HG02763 (cell line): ENCODE measurements around the gene ARMH3.
A peak's percentile ranks its signal among the peaks of the same experiment; 100 is the strongest.

ENCODE experiments used
- ATAC-seq: cut with Tn5 transposase; IDR thresholded peaks from one replicate; pipeline ENCODE4 v1.9.1; 2021; ENCODE audit warnings: mild to moderate bottlenecking, moderate library complexity; ENCODE audit not compliant: unreplicated experiment

Gene ARMH3, protein sequence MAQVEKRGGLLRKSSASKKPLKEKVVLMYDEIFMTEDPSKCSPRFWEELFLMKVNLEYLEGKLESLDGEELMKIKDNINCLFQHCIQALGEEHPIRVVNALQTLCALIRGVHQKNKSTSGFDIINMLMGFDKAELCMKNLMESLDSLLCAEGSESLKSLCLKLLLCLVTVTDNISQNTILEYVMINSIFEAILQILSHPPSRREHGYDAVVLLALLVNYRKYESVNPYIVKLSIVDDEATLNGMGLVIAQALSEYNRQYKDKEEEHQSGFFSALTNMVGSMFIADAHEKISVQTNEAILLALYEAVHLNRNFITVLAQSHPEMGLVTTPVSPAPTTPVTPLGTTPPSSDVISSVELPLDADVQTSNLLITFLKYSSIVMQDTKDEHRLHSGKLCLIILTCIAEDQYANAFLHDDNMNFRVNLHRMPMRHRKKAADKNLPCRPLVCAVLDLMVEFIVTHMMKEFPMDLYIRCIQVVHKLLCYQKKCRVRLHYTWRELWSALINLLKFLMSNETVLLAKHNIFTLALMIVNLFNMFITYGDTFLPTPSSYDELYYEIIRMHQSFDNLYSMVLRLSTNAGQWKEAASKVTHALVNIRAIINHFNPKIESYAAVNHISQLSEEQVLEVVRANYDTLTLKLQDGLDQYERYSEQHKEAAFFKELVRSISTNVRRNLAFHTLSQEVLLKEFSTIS

DNA sequence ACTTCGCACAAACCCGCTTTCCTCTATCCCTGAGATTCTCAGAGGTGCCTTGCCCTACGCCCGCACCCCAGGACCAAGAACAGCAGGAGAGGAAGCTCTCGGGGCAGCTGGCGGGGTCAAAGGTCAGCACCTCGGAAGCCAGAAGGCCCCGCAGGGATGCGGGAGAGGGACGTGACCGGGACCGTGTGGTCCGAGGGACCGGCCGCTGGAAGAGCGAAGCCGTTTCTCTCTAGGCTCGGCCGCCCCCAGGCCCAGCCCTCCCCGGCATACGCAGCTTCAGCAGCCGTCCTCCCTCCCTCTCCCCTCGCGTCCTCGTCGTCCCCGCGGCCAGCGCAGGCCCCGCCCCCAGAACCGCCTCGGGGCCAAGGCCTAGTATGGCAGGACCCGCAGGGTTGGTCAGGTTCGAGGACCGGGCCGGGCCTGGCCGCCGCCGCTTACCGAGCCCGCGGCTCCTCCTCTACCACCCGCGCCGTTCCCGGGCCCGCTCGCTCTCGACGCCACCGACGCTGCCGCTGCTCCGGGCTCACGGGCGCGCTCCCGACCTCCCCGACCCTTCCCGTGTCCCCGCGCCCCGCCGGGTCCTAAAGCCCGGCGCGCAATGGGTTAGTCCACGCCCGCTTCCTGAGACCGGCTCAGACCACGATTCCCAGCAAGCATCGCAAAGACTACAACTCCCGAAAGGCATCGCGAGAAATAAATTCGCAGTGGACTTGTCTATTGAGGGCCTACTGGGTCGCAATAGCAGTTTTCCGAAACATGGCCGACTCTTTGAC, at the start of gene ARMH3:
TSS of gene ARMH3 (minus strand) at position 527 of the 773 bp plus-strand sequence. CDS start 16,059 bp downstream, outside the sequence.
- ATAC-seq: peak; percentile 93

DNA sequence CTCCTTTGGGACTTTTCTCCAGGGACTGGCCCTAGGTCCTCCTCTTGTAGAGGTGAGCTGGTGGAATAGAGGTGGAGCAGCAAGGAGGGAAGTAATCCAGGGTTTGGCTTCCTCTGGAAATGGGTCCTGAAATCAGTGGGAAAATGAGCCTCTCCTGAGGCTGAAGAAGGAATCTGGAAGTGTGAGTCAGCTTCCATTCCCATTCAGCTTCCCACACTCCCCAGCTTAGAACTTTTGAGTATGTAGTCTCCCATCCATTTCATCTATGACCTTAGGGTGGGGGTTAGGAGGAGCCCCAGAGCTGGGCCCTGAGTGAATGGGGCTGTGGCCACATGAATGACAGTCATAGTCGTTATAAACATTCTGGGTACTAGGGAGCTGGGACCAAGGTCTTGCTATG, 46.4 kb upstream of the ARMH3 start:
- no peak for ATAC-seq

DNA sequence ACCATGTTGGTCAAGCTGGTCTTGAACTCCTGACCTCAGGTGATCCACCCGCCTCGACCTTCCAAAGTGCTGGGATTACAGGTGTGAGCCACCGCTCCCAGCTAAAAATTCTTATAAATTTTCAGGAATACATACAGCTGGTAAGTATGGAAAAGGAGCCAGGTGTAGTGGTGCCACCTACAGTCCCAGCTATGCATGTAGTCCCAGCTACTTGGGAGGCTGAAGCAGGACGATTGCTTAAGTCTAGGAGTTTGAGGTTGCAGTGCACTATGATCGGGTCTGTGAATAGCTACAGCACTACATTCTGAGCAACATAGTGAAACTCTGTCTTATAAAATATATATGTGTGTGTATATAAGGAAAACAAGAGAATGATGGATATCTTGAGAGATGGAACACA, 45.2 kb upstream of the ARMH3 start:
- no peak for ATAC-seq

DNA sequence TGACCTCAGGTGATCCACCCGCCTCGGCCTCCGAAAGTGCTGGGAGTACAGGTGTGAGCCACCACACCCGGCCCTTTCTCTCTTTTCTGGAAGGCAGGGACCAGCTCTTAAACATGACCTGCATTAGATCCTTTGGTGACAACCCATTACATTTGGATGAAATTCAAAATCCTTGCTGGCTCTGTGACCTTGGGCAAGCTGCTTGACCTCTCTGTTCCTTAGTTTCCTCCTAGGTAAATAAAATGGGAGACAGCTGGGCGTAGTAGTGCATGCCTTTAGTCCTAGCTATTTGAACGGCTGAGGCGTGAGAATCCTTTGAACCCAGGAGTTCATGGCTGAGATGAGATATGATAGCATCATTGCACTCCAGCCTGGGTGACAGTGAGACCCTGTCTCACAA, 40.5 kb upstream of the ARMH3 start:
- ATAC-seq: no peak

DNA sequence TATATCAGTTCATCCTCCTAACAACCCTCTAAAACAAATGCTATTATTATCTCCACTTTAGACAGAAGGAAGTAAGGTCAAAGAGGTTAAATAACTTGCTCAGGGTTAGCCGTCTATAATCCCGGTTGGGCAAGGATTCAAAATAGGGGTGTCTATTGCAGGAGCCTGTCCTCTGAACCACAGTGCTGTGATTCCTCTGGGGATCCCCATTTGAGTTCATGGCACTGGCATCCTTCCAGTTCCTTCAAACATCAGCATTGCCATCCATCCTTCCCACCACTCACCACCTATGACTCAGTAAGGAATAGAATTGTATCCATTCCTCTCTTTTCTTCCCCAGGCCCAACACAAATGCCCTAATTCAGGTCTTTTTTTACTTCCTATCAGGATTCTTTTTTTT, 34.8 kb upstream of the ARMH3 start:
- ATAC-seq: no peak

DNA sequence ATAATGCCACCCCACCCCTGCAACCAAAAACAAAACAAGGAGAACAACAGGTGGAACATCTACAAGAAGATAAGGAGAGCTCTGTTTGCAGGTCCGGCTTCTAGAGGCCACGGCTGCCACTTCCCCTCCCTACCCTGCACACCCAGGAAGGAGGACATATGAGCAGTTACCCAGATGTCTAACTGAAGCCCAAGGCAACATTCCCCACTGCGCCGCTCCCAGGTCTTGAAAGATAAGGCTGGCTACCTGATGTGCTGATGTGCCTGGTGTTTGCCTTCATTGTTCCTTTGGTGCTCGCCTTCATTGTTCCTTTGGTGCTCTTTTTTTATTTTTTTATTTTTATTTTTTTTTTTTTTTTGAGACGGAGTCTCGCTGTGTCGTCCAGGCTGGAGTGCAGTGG, 30.2 kb upstream of the ARMH3 start:
- ATAC-seq: no peak

DNA sequence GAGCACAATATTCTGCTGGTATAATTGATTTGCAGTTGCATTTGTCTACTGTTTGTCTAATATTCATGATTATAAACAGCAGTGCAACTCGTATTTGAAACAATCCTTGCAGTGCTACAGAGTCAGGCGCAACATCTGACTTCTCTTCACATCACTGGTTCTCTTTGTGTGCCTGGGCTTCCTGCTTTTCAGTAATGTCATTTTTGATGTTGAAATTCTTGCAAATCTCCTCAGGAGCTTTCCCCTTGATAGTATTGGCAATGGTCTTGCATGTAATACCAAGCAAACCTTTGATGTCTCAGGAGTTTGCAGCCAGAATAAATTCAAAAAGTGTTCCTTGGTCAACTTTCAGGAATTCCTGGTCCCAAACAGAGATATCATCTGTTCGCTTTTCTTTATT, 29.4 kb upstream of the ARMH3 start:
- ATAC-seq: no peak

DNA sequence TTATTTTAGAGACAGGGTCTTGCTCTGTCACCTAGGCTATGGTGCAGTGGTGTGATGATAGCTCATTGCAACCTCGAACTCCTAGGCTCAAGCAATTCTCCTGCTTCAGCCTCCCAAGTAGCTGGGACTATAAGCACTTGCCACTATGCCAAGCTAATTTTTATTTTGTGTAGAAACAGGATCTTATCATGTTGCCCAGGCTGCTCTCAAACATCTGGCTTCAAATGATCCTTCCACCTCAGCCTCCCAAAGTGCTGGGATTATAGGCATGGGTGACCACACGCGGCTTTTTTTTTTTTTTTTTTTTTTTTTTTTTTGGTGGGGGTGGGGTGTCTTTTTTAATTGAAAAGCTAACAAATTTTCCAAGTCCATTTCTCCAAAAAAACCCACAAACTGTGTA, 27.6 kb upstream of the ARMH3 start:
- no peak for ATAC-seq

DNA sequence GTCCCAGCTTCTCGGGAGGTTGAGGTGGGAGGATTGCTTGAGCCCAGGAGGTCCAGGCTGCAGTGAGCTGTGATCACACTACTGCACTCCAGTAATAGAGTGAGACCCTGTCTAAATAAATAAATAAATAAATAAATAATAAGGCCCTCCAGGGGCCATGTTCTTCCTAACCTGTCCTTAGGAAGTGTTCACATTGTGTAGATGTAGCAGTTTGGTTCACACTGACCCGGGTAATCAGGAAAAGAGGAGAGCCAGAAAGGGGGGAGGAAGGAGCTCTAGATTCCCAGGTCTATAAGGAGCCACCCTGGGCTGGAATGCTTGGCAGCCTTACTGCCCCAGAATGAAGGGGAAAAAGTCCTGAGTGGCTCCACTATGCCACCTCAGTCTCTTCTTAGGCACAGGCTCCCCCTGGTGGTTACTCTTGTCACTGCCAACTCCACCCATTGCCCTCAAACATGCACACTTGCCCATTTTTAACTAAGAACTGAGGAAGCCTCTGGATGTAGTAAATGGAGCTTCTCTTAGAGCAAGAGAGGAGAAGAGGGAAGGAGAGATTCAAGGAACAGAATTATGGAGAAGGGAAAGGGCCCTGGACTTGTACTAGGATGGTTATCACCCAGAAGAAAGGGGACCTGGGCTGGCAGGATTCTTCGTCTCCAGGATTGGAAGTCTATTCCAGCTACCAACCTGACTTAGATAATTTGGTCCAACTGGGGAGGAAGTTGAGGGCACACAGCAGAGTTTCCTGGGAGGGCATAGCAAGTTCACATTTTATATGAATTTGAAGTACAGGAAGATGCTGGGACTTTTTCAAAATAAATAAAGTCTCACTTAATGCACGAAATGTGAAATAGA, 16.9 kb upstream of the ARMH3 start:
- ATAC-seq: no peak

DNA sequence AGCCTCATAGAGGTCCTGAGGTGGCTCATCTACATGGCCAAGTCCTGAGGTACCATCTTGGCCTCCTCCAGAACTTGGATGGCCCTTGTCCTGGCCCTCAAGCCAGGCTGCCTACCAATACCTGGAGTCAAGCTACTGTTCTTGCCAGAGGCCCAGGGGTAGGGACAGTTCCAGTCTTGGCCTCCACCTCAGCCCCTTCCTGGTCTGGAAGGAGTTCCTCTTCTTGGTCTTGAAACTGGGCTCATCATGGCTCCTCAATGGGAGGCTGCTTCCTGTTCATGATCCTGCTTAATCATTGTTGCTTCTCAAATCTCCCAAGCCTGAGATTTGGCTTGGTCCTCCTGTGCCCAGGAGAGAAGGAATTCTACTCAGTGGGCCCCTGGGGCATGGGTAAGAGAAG, 13.1 kb upstream of the ARMH3 start:
- no peak for ATAC-seq

DNA sequence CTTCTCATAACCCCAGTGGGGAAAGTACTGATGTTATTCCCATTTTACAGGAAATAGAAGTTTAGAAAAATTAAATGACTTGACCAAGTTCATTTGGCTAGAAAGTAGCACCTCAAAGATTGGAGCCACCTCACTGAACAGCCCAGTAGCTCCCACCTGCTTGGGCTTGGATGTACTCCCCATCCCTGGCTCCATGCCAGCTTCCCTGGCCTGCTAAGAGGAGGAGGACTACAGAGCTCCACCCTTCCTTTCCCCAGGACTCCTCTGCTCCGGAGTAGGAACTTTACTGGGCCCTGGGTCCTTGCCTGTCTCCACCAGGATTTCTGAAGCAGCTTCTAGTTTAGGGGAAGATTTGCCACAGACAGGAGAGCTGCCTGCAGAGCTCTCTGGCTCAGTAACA, 12.2 kb upstream of the ARMH3 start:
- no peak for ATAC-seq

DNA sequence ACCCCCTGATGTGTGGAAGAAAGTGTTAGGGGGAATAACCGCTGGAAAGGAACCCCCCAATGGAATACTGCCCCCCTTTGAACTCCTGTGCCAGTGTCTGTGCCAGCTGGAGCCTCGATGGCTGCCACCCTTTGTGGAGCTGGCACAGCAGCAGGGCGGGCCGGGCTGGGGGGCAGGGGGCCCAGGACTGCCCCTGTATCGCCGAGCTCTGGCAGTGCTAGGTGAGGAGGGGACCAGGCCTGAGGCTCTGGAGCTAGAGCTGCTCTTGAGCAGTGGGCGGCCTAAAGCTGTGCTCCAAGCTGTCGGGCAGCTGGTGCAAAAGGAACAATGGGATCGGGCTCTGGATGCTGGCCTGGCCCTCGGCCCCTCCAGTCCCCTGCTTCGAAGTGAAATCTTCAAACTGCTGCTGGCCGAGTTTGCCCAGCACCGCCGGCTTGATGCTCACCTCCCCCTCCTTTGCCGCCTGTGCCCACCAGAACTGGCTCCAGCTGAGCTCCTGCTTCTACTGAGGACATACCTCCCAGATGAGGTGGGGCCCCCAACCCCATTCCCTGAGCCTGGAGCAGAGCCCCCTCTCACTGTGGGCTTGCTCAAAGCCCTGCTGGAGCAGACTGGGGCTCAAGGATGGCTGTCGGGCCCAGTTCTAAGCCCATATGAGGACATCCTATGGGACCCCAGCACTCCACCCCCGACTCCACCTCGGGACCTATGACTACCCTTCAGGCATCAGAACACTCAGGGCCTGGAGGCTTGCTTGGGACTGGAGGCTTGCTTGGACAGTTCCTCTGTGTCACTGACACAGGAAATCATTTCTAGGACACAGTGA, 11.3 kb upstream of the ARMH3 start:
- no peak for ATAC-seq

DNA sequence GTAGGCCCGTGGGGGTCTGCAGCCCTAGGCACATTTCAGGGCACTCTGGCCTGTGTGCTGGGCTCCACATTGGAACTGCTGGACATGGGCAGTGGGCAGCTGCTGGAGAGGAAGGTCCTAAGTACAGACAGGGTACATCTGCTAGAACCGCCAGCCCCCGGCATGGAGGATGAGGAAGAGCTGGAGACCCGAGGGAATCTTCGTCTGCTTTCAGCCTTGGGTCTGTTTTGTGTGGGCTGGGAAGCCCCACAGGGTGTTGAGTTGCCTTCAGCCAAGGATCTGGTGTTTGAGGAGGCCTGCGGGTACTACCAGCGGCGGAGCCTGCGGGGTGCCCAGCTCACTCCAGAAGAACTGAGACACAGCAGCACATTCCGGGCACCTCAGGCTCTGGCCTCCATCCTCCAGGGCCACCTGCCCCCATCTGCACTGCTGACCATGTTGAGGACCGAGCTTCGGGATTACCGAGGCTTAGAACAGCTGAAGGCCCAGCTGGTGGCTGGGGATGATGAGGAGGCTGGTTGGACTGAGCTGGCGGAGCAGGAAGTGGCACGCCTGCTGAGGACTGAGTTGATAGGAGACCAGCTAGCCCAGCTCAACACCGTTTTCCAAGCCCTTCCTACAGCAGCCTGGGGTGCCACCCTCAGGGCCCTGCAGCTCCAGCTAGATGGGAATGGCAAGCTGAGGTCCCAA, 10.6 kb upstream of the ARMH3 start:
- no peak for ATAC-seq

DNA sequence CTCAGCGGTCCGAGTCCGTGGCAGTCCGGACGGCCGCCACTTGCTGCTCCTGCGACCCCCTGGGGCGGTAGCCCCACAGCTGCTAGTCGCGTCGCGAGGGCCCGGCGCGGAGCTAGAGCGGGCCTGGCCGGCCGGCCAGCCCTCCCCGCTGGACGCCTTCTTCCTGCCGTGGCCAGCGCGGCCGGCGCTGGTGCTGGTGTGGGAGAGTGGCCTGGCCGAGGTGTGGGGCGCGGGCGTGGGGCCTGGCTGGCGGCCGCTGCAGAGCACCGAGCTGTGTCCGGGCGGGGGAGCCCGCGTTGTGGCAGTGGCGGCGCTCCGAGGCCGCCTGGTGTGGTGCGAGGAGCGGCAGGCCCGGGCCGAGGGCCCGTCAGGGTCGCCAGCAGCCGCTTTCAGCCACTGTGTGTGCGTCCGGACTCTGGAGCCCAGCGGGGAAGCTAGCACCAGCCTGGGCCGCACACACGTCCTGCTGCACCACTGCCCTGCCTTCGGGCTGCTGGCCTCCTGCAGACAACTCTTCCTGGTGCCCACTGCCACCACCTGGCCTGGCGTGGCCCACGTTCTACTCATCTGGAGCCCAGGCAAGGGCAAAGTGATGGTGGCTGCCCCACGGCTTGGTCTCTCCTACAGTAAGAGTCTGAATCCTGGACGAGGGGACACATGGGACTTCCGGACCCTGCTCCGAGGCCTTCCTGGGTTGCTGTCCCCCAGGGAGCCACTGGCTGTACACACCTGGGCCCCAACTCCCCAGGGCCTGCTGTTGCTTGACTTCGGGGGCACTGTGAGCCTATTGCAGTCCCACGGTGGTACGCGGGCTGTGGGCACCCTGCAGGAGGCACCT, 9.8 kb upstream of the ARMH3 start:
- peak; percentile 14 for ATAC-seq

DNA sequence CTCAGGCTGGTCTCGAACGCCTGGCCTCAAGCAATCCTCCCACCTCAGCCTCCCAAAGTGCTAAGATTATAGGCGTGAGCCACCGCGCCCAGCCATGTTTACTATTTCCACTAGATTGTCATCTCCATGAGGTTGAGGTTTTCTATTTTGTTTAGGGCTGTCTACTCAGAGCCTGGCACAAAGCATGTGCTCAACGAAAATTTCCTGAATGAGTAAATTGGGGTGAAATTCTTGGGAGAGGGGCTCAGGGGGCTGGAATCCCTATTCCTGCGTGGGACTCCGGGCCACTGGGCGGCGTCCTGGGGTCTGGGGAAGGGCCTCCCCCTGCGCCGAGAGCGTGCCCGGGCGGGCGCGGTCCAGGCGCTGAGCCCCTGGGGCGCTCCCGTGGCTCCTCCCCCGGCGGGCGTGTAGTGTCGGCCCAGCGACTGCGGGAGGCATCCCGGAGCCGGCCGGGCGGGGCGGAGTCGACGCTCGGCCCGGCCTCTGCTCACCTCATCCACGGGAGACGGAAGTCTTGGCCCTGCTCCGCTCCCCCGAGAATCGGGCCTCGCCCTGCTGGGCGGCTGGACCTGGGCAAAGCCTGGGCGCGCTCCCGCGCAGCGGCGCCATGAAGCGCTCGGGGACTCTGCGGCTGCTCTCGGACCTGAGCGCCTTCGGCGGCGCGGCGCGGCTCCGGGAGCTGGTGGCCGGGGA, 9.0 kb upstream of the ARMH3 start, which contains the start of gene HPS6:
TSS of gene HPS6 (plus strand) at position 482 of the 693 bp plus-strand sequence. CDS start at position 608, 126 bp downstream.
- ATAC-seq: peak; percentile 92

DNA sequence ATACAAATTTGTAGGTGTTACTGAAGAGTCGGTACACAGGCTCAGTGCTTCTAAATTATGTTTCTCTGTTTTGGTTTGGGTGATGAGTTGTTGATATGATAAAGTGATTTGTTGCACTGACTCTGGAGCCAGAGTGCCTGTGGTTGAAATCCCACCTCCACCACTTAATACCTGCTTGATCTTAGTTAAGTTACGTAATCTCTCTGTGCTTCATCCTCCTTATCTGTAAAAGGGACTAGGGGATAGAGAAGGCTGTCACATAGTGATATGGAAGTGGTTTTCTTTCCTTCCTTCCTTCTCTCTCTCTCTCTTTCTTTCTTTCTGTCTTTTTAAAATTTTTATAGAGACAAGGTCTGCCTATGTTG, 8.5 kb upstream of the ARMH3 start:
- no peak for ATAC-seq

DNA sequence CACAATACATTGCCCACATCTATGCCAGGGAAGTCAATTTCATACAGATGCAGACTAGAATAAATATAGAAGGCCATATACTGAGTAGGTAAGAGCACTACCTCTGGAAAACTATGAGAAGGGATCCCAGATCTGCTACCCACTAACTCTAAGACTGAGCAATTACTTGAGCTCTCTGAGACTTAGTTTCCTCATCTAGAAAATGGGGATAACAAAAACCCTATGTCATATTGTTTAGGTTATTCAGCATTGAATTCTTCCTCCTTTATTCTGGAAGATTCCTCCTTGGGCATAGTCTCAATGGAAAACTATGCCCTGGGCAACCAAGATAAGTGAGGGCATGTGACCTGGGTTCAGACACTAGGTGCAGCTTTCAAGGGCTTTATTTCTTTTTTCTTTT, 4.0 kb upstream of the ARMH3 start:
- ATAC-seq: no peak
